K562 (cell line): Measurements from ENCODE around the gene EMX2. TPM values are rescaled to one million over a fixed set of nuclear protein-coding genes. Genes with fewer than 3 reads are reported as not detected.

ENCODE experiments used
- ATAC-seq: fragments of 200-7000 bp; cut with Tn5 transposase; 3 replicates; pipeline ENCODE4 v1.9.1; 2020; ENCODE audit warnings: moderate library complexity
- BruUV-seq: library from RNA; stranded (reverse); fragments of 400-500 nt; replicated peaks from 2 replicates; lab custom pipeline; 2021; lab: Mats Ljungman, UMichigan
- CTCF ChIA-PET: fragments of 300-600 bp; formaldehyde crosslinking; extraction: SDS; loops from one replicate; lab custom pipeline; 2021; ENCODE audit warnings: low intra/inter-chr PET ratio; lab: Yijun Ruan, JAX
- POLR2A ChIA-PET: fragments of 300-600, 350-650 bp; sonication (Branson Sonifier 250); formaldehyde crosslinking; extraction: SDS; loops from one replicate; lab custom pipeline; 2021; ENCODE audit warnings: antibody characterized with exemption, inconsistent platforms; lab: Yijun Ruan, JAX
- DNase-seq, 4 experiments: peaks; one replicate each; pipeline versions ENCODE4 v3.0.0 to v3.0.0-alpha.2; 2011 to 2018; ENCODE audit warnings: low spot score in 3 of 4, mixed read lengths in 3 of 4; ENCODE audit errors: extremely low read depth in 1 of 4
- FAIRE-seq: peaks from 2 replicates; lab custom pipeline; 2011; peaks lifted over from hg19 to GRCh38; lab: Jason Lieb, UNC
- H2AFZ ChIP-seq: 2 replicates; pipeline ENCODE4 v1.6.0; 2011; ENCODE audit warnings: low read depth, low read length, control low read depth, inconsistent platforms
- H3K27ac ChIP-seq: fragments of 200-600 bp; 3 replicates; pipeline ENCODE4 v1.8.0; 2011; ENCODE audit warnings: low read depth, mild to moderate bottlenecking, control low read depth, inconsistent platforms, low read length, moderate library complexity, mixed read lengths; ENCODE audit errors: extremely low read depth
- H3K27me3 ChIP-seq, 2 experiments: fragments of 300-600 bp in 1 of 2; 2 replicates in 1 of 2; 3 replicates in 1 of 2; pipeline versions ENCODE4 v1.6.0 to v1.8.0; 2011; ENCODE audit warnings: inconsistent platforms in 2 of 2, low read length in 2 of 2, mild to moderate bottlenecking in 1 of 2, mixed read lengths in 1 of 2, moderate library complexity in 1 of 2; ENCODE audit not compliant: control insufficient read depth in 2 of 2, insufficient read depth in 2 of 2
- H3K36me3 ChIP-seq: fragments of 300-600 bp; 3 replicates; pipeline ENCODE4 v1.8.0; 2011; ENCODE audit warnings: mild to moderate bottlenecking, low read length, inconsistent platforms; ENCODE audit not compliant: control insufficient read depth, insufficient read depth
- H3K4me1 ChIP-seq, 2 experiments: fragments of 200-600 bp in 1 of 2; replicated peaks in 1 of 2; 2 replicates in 1 of 2; 3 replicates in 1 of 2; pipeline versions ENCODE4 v1.5.1 to v1.8.0; 2011; ENCODE audit warnings: inconsistent platforms in 2 of 2, low read length in 2 of 2, mild to moderate bottlenecking in 1 of 2, mixed read lengths in 1 of 2, moderate library complexity in 1 of 2; ENCODE audit not compliant: control insufficient read depth in 2 of 2, insufficient read depth in 2 of 2
- H3K4me2 ChIP-seq: 2 replicates; pipeline ENCODE4 v1.6.1; 2011; ENCODE audit warnings: low read length, control low read depth, inconsistent platforms, mixed read lengths; ENCODE audit not compliant: insufficient read depth
- H3K4me3 ChIP-seq: fragments of 200-600 bp; sonication (generic), shearing (Covaris generic); 2 replicates; pipeline ENCODE4 v1.5.1; 2016; ENCODE audit warnings: control low read depth, inconsistent platforms
- H3K79me2 ChIP-seq: fragments of 200-600 bp; 3 replicates; pipeline ENCODE4 v1.8.0; 2011; ENCODE audit warnings: low read length, inconsistent platforms; ENCODE audit not compliant: control insufficient read depth, insufficient read depth
- H3K9ac ChIP-seq, 2 experiments: 2 replicates each; pipeline versions ENCODE4 v1.6.0 to v1.6.1; 2011; ENCODE audit warnings: low read depth in 2 of 2, low read length in 2 of 2, control low read depth in 1 of 2, inconsistent platforms in 1 of 2, mild to moderate bottlenecking in 1 of 2, mixed read lengths in 1 of 2; ENCODE audit not compliant: insufficient read depth in 1 of 2
- H3K9me1 ChIP-seq: one replicate; pipeline ENCODE4 v1.6.0; 2011; ENCODE audit warnings: inconsistent platforms, mild to moderate bottlenecking, low read length, moderate library complexity; ENCODE audit not compliant: control insufficient read depth, insufficient read depth
- H3K9me3 ChIP-seq: replicated peaks from 2 replicates; pipeline ENCODE4 v1.5.1; 2011; ENCODE audit warnings: low read depth, low read length, inconsistent platforms; ENCODE audit not compliant: control insufficient read depth, insufficient read depth
- H4K20me1 ChIP-seq: replicated peaks from 2 replicates; pipeline ENCODE4 v1.6.1; 2011; ENCODE audit warnings: low read length, inconsistent platforms, mixed read lengths; ENCODE audit not compliant: control insufficient read depth, insufficient read depth
- LEF1 ChIP-seq: fragments of 450-650 bp; IDR thresholded peaks from 2 replicates; pipeline ENCODE4 v1.6.1; 2016; ENCODE audit warnings: mild to moderate bottlenecking
- SAFB ChIP-seq: fragments of 200-400 bp; formaldehyde crosslinking; IDR thresholded peaks from 2 replicates; pipeline ENCODE4 v1.6.1; 2017; ENCODE audit warnings: low read depth, low read length, borderline replicate concordance
- WGBS: fragments of 100-300 bp; shearing (Covaris generic); methylation state at CpG from one replicate; pipeline ENCODE4 v1.1.6; 2016; ENCODE audit warnings: low coverage, mixed read lengths; ENCODE audit not compliant: insufficient coverage; ENCODE audit errors: missing lambda C conversion rate; 5-methylcytosine and 5-hydroxymethylcytosine counted together
- in situ Hi-C: fragments of 300-500 bp; cut with MboI; formaldehyde crosslinking; loops from 4 replicates; pipeline ENCODE4 v1.15.0; 2018; ENCODE audit warnings: inconsistent platforms, mixed read lengths
- intact Hi-C: fragments of 100-400 bp; cut with micrococcal nuclease; formaldehyde crosslinking; loops from 2 replicates; pipeline ENCODE4 v1.14.2; 2022
- polyA plus RNA-seq, 8 experiments: library from polyadenylated mRNA; depleted of rRNA in 4 of 8; stranded (reverse) in 5 of 8; unstranded in 3 of 8; fragments of >200 nt; fragmentation: Nextera tagmentation in 2 of 8; fragmentation: Illumina TruSeq in 1 of 8; extraction: Ambion mirVana in 2 of 8; extraction: Trizol in 1 of 8; gene quantifications; 2 replicates each; pipeline versions ENCODE4 v1.2.1 to v1.2.3, GENCODE V29; 2011 to 2014; ENCODE audit warnings: inconsistent platforms in 1 of 8, missing spikeins in 1 of 8
- total RNA-seq, 7 experiments: library from RNA; depleted of rRNA in 6 of 7; stranded (reverse); fragments of >200 nt in 6 of 7; fragmentation: Illumina TruSeq in 2 of 7; extraction: Trizol in 2 of 7; gene quantifications; 2 replicates each; pipeline versions ENCODE4 v1.2.1 to v1.2.3, GENCODE V29; 2011 to 2021; ENCODE audit warnings: low replicate concordance in 1 of 7

The EMX2 gene
- total and polyA plus RNA-seq, 9 of the 15 experiments (the other 6 are each of a cell fraction or from before 2014, with no cell fraction given) = not detected

GRCh38 chr10:117534321-117535297 is 7.9 kb upstream of the EMX2 start:
- FAIRE-seq = no peak
- Histone ChIP-seq H2AFZ (no peak overlapping the region), H4K20me1 (0 out of 2 replicates have a peak, but pooled peaks cover 6% of the 10 kb centered on the region), H3K9me1 (no peaks in the 10 kb centered on the region), H3K79me2 (no peaks in the 10 kb centered on the region), H3K4me3 (no peak overlapping the region), H3K4me1 (peaks cover 0 to 31% of the 10 kb centered on the region in 2 experiments; a peak in 2 of 5 replicates), H3K9me3 (no peaks in the 10 kb centered on the region), H3K27ac (no peak overlapping the region), H3K9ac (no peak overlapping the region), H3K27me3 (peaks cover 18 to 81% of the 10 kb centered on the region in 2 experiments), H3K36me3 (no peaks in the 10 kb centered on the region), H3K4me2 (no peak overlapping the region)
- ChIA-PET CTCF (no interaction called here), POLR2A (no interaction called here)
- 48% methylated on average over 26 of the region's 76 CpGs for WGBS
- intact Hi-C loops (no loop called here), in situ Hi-C loops (loop anchor here (25.0 kb wide), 1 partner anchor 703 kb away; no protein-coding TSS in a partner anchor)
- ATAC-seq = no peak
- BruUV-seq = no TSS peak
- no peak for DNase-seq
- TF ChIP-seq SAFB (0 out of 2 replicates have a peak, but pooled peaks have one; percentile 27), LEF1 (no peak)
